Neural crest cell (in vitro differentiated cells): Measurements from ENCODE around the gene GRAMD2A. TPM values are rescaled to one million over a fixed set of nuclear protein-coding genes. Genes with fewer than 3 reads are reported as not detected.

ENCODE experiments used
- DNase-seq: peaks from one replicate; pipeline ENCODE4 v3.0.0; 2021; ENCODE audit warnings: low read depth, mixed read lengths, low spot score
- H3K27ac Mint-ChIP-seq: one replicate; pipeline ENCODE4 v1.8.0; 2021; ENCODE audit warnings: mild to moderate bottlenecking, mixed read lengths; ENCODE audit not compliant: unreplicated experiment
- H3K27me3 Mint-ChIP-seq: 2 replicates; pipeline ENCODE4 v1.8.0; 2021; ENCODE audit warnings: low read depth, mild to moderate bottlenecking, mixed read lengths
- H3K36me3 Mint-ChIP-seq: 2 replicates; pipeline ENCODE4 v1.8.0; 2021; ENCODE audit warnings: low read depth, mild to moderate bottlenecking, mixed read lengths
- H3K4me1 Mint-ChIP-seq: 2 replicates; pipeline ENCODE4 v1.8.0; 2021; ENCODE audit warnings: mixed read lengths
- H3K4me3 Mint-ChIP-seq: one replicate; pipeline ENCODE4 v1.8.0; 2021; ENCODE audit warnings: mild to moderate bottlenecking, mixed read lengths
- H3K9me3 Mint-ChIP-seq: 2 replicates; pipeline ENCODE4 v1.8.0; 2021; ENCODE audit warnings: mixed read lengths
- CTCF ChIP-seq: fragments of 200-600 bp; sonication (generic); conservative IDR thresholded peaks from 2 replicates; pipeline ENCODE4 v1.5.0; 2021; ENCODE audit warnings: antibody characterized with exemption, mild to moderate bottlenecking
- total RNA-seq: library from RNA; stranded (reverse); gene quantifications from 2 replicates; pipeline ENCODE4 v1.2.1, GENCODE V29; 2021

GRAMD2A gene
- total RNA-seq, 1 donor from 2014 or later: 0.35 TPM

DNA sequence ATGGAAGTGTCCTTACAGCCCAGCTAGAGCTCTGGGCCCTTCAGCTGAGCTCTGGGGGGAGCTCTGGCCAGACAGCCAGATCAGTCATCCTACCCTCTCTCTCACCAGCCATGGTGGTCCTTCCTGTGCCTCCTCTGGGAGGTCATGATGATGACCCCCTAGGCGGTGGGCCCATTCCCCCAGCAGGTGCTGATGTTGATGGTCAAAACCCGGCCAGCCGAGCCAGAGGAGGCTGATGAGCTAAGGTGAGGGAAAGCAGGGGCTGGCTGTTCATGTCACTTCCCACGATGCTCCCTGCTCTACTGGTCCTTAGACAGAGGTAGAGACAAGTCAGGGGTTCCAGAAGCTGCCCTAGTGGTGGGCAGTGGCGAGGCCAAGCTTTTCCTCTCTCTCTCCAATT is 35.0 kb downstream of the GRAMD2A start:
- Mint-ChIP-seq H3K27ac (peak overlapping the region; percentile 58), H3K4me3 (no peak overlapping the region), H3K36me3 (no peaks in the 10 kb centered on the region), H3K9me3 (no peaks in the 10 kb centered on the region), H3K4me1 (peaks cover 21% of the 10 kb centered on the region), H3K27me3 (no peaks in the 10 kb centered on the region)
- TF ChIP-seq CTCF: no peak
- no peak for DNase-seq

GRCh38 chr15:72161361-72162132 is 36.0 kb downstream of the GRAMD2A start:
- Mint-ChIP-seq H3K4me1 (peaks cover 21% of the 10 kb centered on the region), H3K27ac (no peak overlapping the region), H3K27me3 (no peaks in the 10 kb centered on the region), H3K36me3 (no peaks in the 10 kb centered on the region), H3K4me3 (no peak overlapping the region), H3K9me3 (no peaks in the 10 kb centered on the region)
- no peak for TF ChIP-seq CTCF
- no peak for DNase-seq

- DNase-seq: no peak
- Mint-ChIP-seq H3K27me3 (no peaks in the 10 kb centered on the region), H3K9me3 (no peaks in the 10 kb centered on the region), H3K27ac (no peak overlapping the region), H3K4me3 (no peak overlapping the region), H3K4me1 (peaks cover 22% of the 10 kb centered on the region), H3K36me3 (no peaks in the 10 kb centered on the region)
- TF ChIP-seq CTCF: no peak
Observed at GRCh38 chr15:72160696-72161245, 36.8 kb downstream of the GRAMD2A start.

- no peak for DNase-seq
- Mint-ChIP-seq H3K9me3 (no peaks in the 10 kb centered on the region), H3K36me3 (no peaks in the 10 kb centered on the region), H3K27me3 (no peaks in the 10 kb centered on the region), H3K4me1 (peaks cover 13% of the 10 kb centered on the region), H3K27ac (no peak overlapping the region), H3K4me3 (no peak overlapping the region)
- no peak for TF ChIP-seq CTCF
Observed at GRCh38 chr15:72156928-72157327, 40.7 kb downstream of the GRAMD2A start.

DNA sequence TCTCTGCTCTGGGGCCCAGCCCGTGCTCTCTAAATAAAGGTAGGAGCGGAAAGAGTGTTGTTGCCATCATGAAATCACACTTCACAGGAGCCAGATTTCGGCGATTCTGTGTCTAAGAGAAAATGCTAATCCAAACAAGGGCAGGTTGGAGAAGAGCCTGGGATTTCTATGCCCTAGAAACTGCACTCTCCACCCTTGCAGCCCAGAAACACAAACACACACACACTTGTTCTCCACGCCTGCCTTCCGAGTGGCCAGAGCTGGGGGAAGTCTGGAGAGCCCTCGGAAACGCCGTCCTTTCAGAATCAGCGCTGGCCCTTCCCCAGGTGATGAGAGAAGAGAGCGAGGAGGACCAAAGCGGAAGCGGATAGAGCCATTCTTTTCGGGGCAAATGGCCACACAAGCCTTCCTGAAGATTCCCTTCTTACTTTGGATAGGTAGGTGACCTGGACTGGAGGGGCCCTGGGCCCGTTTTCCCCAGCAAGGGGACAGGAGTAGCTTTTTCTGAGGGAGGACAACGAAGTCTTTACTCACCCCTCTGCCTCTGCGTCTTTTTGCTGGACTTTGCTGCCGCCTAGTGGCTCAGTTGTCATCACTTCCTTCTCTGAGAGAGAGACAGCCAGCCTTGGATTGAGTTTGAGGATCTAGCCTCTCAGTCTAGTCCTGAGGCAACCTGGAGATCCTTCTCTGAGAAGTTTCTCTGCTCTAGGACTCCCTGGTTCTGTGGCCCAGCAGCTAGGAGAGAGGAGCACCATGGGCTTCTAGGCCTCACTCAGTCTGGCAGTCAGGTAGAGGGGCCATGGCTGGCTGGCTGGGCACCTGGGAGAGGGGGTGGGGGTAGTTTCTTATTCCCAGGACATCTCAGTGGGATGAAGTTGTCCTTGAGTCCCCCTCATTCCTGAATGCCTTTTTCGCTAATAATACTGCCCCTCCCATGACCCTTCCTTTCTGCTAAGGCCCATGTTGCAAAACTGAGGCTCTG is 41.7 kb downstream of the GRAMD2A start:
- Mint-ChIP-seq H3K4me1 (peaks cover 4% of the 10 kb centered on the region), H3K4me3 (peak overlapping the region; percentile 24), H3K9me3 (no peaks in the 10 kb centered on the region), H3K27ac (no peak overlapping the region), H3K27me3 (no peaks in the 10 kb centered on the region), H3K36me3 (no peaks in the 10 kb centered on the region)
- TF ChIP-seq CTCF: peak; percentile 92
- peak; percentile 91 for DNase-seq
